DOHH2 (cell line): ENCODE data around the gene C1QTNF2.

Experiments used
- H3F3A ChIP-seq: fragments of 200-600 bp; sonication (generic), shearing (Covaris generic); 2 replicates; pipeline ENCODE4 v1.6.0; 2016; ENCODE audit warnings: antibody characterized with exemption, mild to moderate bottlenecking; ENCODE audit not compliant: control insufficient read depth, insufficient read depth
- H3K27ac ChIP-seq: fragments of 200-600 bp; sonication (generic); 2 replicates; pipeline ENCODE4 v1.5.1; 2014; ENCODE audit warnings: low read depth, mild to moderate bottlenecking, low read length, moderate library complexity
- H3K27me3 ChIP-seq: fragments of 200-600 bp; sonication (generic); 2 replicates; pipeline ENCODE4 v1.6.1; 2014; ENCODE audit warnings: mild to moderate bottlenecking, low read length, mixed read lengths; ENCODE audit not compliant: control insufficient read depth
- H3K36me3 ChIP-seq: fragments of 200-600 bp; sonication (generic); 2 replicates; pipeline ENCODE4 v1.6.1; 2014; ENCODE audit warnings: mild to moderate bottlenecking, low read length, moderate library complexity, mixed read lengths; ENCODE audit not compliant: control insufficient read depth
- H3K4me1 ChIP-seq: fragments of 200-600 bp; sonication (generic); 2 replicates; pipeline ENCODE4 v1.6.1; 2014; ENCODE audit warnings: mild to moderate bottlenecking, low read length, mixed read lengths; ENCODE audit not compliant: control insufficient read depth
- H3K4me2 ChIP-seq: fragments of 200-600 bp; sonication (generic); 2 replicates; pipeline ENCODE4 v1.6.0; 2014; ENCODE audit warnings: mild to moderate bottlenecking, low read length, moderate library complexity
- H3K4me3 ChIP-seq: fragments of 200-600 bp; sonication (generic); 2 replicates; pipeline ENCODE4 v1.5.1; 2014; ENCODE audit warnings: mild to moderate bottlenecking, low read length, mixed read lengths
- H3K79me2 ChIP-seq: fragments of 200-600 bp; sonication (generic); 2 replicates; pipeline ENCODE4 v1.6.1; 2014; ENCODE audit warnings: mild to moderate bottlenecking, low read length, mixed read lengths; ENCODE audit not compliant: control insufficient read depth
- H3K9me2 ChIP-seq: fragments of 200-600 bp; sonication (generic); replicated peaks from 2 replicates; pipeline ENCODE4 v1.6.1; 2014; ENCODE audit warnings: mild to moderate bottlenecking, low read length, mixed read lengths; ENCODE audit not compliant: control insufficient read depth
- H3K9me3 ChIP-seq: fragments of 200-600 bp; sonication (generic); 2 replicates; pipeline ENCODE4 v1.6.1; 2014; ENCODE audit warnings: antibody characterized with exemption, low read length, mixed read lengths; ENCODE audit not compliant: control insufficient read depth, insufficient read depth
- H4K20me1 ChIP-seq: fragments of 200-600 bp; sonication (generic); 2 replicates; pipeline ENCODE4 v1.6.0; 2014; ENCODE audit warnings: low read depth, mild to moderate bottlenecking, antibody characterized with exemption, low read length, moderate library complexity; ENCODE audit not compliant: control insufficient read depth, insufficient read depth
- EZH2phosphoT487 ChIP-seq: fragments of 200-600 bp; sonication (generic); IDR thresholded peaks from 2 replicates; pipeline ENCODE4 v1.6.1; 2017; ENCODE audit warnings: borderline replicate concordance, mild to moderate bottlenecking, antibody characterized with exemption, low read length, moderate library complexity, mixed read lengths
- TF ChIP-seq, protein P1 (sequence below): fragments of 200-600 bp; sonication (generic); IDR thresholded peaks from one replicate; pipeline ENCODE4 v1.5.1; 2014; ENCODE audit warnings: antibody characterized with exemption, mild to moderate bottlenecking, low read depth, low read length; ENCODE audit not compliant: poor library complexity, severe bottlenecking

Gene C1QTNF2

DNA sequence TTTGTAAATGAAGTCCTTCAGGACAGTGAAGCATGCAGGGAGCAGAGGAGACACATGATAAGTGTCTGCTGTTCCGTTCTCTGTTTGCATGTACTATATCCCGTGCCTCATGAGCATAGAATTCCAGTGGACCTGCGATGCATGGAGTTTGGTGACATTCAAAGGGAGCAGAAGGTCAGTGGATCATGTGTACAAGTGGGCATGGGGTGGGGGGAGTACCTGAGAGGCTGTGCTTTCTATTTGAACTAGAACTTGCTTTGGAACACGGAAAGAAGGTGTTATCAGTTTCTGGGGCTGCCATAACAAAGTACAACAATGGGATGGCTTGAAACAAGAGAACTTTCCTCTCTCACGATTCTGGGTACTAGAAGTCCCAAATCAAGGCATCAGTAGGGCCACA, 53.0 kb downstream of the C1QTNF2 start:
- no peak overlapping the region for H3K27ac ChIP-seq
- TF ChIP-seq, protein P1, sequence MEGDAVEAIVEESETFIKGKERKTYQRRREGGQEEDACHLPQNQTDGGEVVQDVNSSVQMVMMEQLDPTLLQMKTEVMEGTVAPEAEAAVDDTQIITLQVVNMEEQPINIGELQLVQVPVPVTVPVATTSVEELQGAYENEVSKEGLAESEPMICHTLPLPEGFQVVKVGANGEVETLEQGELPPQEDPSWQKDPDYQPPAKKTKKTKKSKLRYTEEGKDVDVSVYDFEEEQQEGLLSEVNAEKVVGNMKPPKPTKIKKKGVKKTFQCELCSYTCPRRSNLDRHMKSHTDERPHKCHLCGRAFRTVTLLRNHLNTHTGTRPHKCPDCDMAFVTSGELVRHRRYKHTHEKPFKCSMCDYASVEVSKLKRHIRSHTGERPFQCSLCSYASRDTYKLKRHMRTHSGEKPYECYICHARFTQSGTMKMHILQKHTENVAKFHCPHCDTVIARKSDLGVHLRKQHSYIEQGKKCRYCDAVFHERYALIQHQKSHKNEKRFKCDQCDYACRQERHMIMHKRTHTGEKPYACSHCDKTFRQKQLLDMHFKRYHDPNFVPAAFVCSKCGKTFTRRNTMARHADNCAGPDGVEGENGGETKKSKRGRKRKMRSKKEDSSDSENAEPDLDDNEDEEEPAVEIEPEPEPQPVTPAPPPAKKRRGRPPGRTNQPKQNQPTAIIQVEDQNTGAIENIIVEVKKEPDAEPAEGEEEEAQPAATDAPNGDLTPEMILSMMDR, result no peak
- no peak for TF ChIP-seq EZH2phosphoT487
- no peaks in the 10 kb centered on the region for H3K9me2 ChIP-seq
- no peaks in the 10 kb centered on the region for H3K4me1 ChIP-seq
- H4K20me1 ChIP-seq, result no peaks in the 10 kb centered on the region
- no peaks in the 10 kb centered on the region for H3K36me3 ChIP-seq
- no peaks in the 10 kb centered on the region for H3K79me2 ChIP-seq
- H3K4me2 ChIP-seq, result no peak overlapping the region
- no peak overlapping the region for H3K4me3 ChIP-seq
- no peaks in the 10 kb centered on the region for H3F3A ChIP-seq
- H3K27me3 ChIP-seq, result peaks cover 28% of the 10 kb centered on the region
- no peaks in the 10 kb centered on the region for H3K9me3 ChIP-seq

DNA sequence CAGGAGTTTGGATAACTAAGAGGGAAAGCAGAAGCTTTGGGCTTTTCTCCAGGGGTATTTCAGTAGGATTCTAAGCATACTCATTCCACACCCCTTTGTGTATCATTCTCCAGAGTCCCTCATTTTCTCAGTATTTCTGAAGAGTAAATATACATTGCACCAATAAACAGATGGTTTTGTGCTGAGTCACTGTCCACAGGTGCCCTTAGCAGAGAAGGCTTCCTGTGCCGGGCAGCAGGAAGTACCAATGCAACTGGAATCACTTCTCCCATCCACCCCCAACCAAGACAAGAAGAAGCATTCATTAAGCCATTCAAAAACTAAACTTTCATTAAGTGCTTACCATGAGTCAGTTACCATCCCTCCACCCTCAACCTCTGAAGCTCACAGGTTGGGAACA, 54.5 kb downstream of the C1QTNF2 start:
- peaks cover 28% of the 10 kb centered on the region for H3K27me3 ChIP-seq

GRCh38 chr5:160312960-160313727, 57.3 kb downstream of the C1QTNF2 start:
- Histone ChIP-seq H3K27me3 (peaks cover 34% of the 10 kb centered on the region), H3K4me2 (no peak overlapping the region), H3K4me3 (no peak overlapping the region)

More for the DNA sequence above, 54.5 kb downstream of the C1QTNF2 start:
- H3K4me1 ChIP-seq, result no peaks in the 10 kb centered on the region
- no peaks in the 10 kb centered on the region for H3K9me2 ChIP-seq
- H3K4me2 ChIP-seq, result no peak overlapping the region
- no peak for TF ChIP-seq EZH2phosphoT487
- TF ChIP-seq, protein P1, result no peak
- H3K79me2 ChIP-seq, result no peaks in the 10 kb centered on the region
- no peak overlapping the region for H3K27ac ChIP-seq
- H3K36me3 ChIP-seq, result no peaks in the 10 kb centered on the region
- no peaks in the 10 kb centered on the region for H3K9me3 ChIP-seq
- H3K4me3 ChIP-seq, result no peak overlapping the region
- H4K20me1 ChIP-seq, result no peaks in the 10 kb centered on the region
- H3F3A ChIP-seq, result no peaks in the 10 kb centered on the region

More at GRCh38 chr5:160312960-160313727, 57.3 kb downstream of the C1QTNF2 start:
- H3K36me3 ChIP-seq, result no peaks in the 10 kb centered on the region
- H4K20me1 ChIP-seq, result no peaks in the 10 kb centered on the region
- H3K9me3 ChIP-seq, result no peaks in the 10 kb centered on the region
- TF ChIP-seq, protein P1, result no peak
- no peak for TF ChIP-seq EZH2phosphoT487
- H3K4me1 ChIP-seq, result no peaks in the 10 kb centered on the region
- no peak overlapping the region for H3K27ac ChIP-seq
- H3K9me2 ChIP-seq, result no peaks in the 10 kb centered on the region
- no peaks in the 10 kb centered on the region for H3K79me2 ChIP-seq
- no peaks in the 10 kb centered on the region for H3F3A ChIP-seq
